ENCODE results near the gene FIS1. TPM values are rescaled to one million over a fixed set of nuclear protein-coding genes. Genes with fewer than 3 reads are reported as not detected.
"Not testable (repeated sequence)": the region's sequence is repeated elsewhere in the genome, so short reads cannot be mapped to it uniquely, and the experiment has no call there.

The FIS1 gene
- total RNA-seq, 4 donors from 2014 or later, result 235 to 371 (median 348) TPM

DNA sequence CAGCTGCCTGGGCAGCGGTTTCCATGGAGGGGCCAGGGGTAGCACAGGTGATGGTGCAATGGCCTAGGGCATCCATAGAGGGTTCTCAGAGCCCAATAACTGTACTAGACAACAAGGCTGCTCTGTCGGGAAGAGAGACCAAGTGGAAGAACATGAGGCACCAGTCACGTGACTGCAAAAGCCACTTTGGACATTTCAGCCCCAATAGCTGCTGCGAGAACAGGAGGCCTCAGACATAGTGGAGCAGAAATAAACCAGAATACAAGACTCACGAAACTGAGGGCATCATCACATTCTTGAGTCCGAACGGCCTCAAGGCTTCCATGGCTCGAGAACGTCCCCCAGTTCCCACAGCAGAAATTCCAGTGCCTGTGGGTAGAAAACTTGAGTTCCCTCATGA lies 32.3 kb upstream of the FIS1 start:
- H3K27ac ChIP-seq, result peak overlapping the region in 1 of 4 donors; percentile 18
- WGBS, 2 donors, result 64 to 66% methylated on average over 9 of the region's 9 CpGs
- DNase-seq (ENCODE audit: low spot score in 2 of 2), result no peak
- H3K4me3 ChIP-seq, result no peak overlapping the region
- peaks cover 0 to 5% of the 10 kb centered on the region in 2 donors for H3K27me3 ChIP-seq
- no peak for TF ChIP-seq POLR2A (IDR thresholded peaks at IDR 0.05)
- no peak for TF ChIP-seq EP300 (IDR thresholded peaks at IDR 0.05)
- TF ChIP-seq, protein P1, sequence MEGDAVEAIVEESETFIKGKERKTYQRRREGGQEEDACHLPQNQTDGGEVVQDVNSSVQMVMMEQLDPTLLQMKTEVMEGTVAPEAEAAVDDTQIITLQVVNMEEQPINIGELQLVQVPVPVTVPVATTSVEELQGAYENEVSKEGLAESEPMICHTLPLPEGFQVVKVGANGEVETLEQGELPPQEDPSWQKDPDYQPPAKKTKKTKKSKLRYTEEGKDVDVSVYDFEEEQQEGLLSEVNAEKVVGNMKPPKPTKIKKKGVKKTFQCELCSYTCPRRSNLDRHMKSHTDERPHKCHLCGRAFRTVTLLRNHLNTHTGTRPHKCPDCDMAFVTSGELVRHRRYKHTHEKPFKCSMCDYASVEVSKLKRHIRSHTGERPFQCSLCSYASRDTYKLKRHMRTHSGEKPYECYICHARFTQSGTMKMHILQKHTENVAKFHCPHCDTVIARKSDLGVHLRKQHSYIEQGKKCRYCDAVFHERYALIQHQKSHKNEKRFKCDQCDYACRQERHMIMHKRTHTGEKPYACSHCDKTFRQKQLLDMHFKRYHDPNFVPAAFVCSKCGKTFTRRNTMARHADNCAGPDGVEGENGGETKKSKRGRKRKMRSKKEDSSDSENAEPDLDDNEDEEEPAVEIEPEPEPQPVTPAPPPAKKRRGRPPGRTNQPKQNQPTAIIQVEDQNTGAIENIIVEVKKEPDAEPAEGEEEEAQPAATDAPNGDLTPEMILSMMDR (IDR thresholded peaks at IDR 0.05), result no peak
- no peaks in the 10 kb centered on the region for H3K9me3 ChIP-seq
- H3K4me1 ChIP-seq, result peaks cover 0 to 3% (median 0%) of the 10 kb centered on the region in 4 donors
- no peaks in the 10 kb centered on the region for H3K36me3 ChIP-seq

DNA sequence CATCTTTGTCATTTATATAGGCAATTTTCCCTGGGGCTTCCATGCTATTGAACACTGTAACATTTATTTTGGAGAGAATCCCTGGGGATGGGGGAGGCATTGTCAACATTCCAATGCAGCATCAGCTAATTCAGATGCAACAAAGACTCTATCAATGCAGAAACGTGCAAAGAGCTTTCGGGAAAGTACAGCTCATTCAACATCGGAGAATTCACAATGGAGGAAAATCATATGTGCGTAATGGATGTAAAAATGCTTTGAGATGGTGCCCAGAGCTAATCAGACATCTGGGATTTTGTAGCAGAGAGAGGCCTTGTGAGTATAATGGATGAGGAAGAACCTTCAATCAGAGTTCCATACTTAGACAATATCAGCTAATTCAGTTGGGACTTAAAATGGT lies 28.3 kb upstream of the FIS1 start:
- WGBS, 2 donors, result 27 to 33% methylated on average over 4 of the region's 4 CpGs
- H3K36me3 ChIP-seq, result no peaks in the 10 kb centered on the region
- H3K27me3 ChIP-seq, result peaks cover 0 to 5% of the 10 kb centered on the region in 2 donors
- TF ChIP-seq, protein P1 (IDR thresholded peaks at IDR 0.05), result no peak
- no peak for TF ChIP-seq EP300 (IDR thresholded peaks at IDR 0.05)
- no peak overlapping the region for H3K4me3 ChIP-seq
- no peaks in the 10 kb centered on the region for H3K9me3 ChIP-seq
- DNase-seq (ENCODE audit: low spot score in 2 of 2), result no peak
- H3K4me1 ChIP-seq, result peaks cover 0 to 3% (median 0%) of the 10 kb centered on the region in 4 donors
- H3K27ac ChIP-seq, result no peak overlapping the region

DNA sequence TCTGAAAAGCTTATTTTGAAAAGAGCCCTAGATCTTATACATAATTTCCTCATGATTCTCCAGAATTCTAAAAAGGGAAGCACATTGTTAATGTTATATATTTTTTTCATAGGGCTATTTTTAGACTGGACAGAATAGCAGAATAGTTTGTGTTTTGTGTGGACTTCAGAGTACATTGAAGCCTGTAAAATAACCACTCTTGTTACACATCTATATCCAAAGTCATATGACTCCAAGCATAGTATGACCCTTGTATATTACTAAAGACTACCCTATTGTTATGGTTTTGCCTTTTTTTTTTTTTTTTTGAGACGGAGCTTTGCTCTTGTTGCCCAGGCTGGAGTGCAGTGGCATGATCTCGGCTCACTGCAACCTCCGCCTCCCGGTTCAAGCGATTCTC lies 26.1 kb upstream of the FIS1 start:
- Histone ChIP-seq H3K4me3 (no peak overlapping the region), H3K9me3 (no peaks in the 10 kb centered on the region), H3K27me3 (peaks cover 0 to 5% of the 10 kb centered on the region in 2 donors), H3K27ac (peak overlapping the region in 2 of 4 donors; percentile 30 to 41), H3K4me1 (peaks cover 0 to 3% (median 0%) of the 10 kb centered on the region in 4 donors), H3K36me3 (no peaks in the 10 kb centered on the region)
- DNase-seq (ENCODE audit: low spot score in 2 of 2), result no peak
- WGBS, 2 donors, result 36 to 47% methylated on average over 5 of the region's 5 CpGs
- TF ChIP-seq, protein P1 (IDR thresholded peaks at IDR 0.05), result no peak
- TF ChIP-seq EP300 (IDR thresholded peaks at IDR 0.05) (no peak), POLR2A (IDR thresholded peaks at IDR 0.05) (no peak)

DNA sequence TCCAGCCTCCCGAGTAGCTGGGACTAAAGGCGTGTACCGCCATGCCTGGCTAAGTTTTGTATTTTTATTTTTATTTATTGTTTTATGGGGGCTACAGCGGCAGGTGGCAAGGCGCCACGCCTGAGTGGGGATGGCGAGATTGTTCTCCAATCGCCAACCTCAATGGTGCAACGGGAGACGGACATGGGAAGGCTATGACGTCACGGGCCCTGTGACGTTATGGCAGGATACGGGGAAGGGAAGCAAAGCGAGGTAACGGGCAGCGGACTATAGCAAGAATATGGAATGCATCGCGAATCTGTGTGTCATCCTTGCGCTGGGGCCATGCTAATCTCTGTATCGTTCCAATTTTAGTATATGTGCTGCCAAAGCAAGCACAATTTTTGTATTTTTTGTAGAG lies 24.8 kb upstream of the FIS1 start:
- 91 to 93% methylated on average over 21 of the region's 21 CpGs for WGBS, 2 donors
- Histone ChIP-seq H3K4me3 (no peak overlapping the region), H3K4me1 (peaks cover 0 to 3% (median 0%) of the 10 kb centered on the region in 4 donors), H3K9me3 (no peaks in the 10 kb centered on the region), H3K36me3 (no peaks in the 10 kb centered on the region), H3K27ac (no peak overlapping the region), H3K27me3 (peaks cover 0 to 5% of the 10 kb centered on the region in 2 donors)
- DNase-seq (ENCODE audit: low spot score in 2 of 2), result no peak
- TF ChIP-seq, protein P1 (IDR thresholded peaks at IDR 0.05), result no peak
- TF ChIP-seq POLR2A (IDR thresholded peaks at IDR 0.05) (no peak), EP300 (IDR thresholded peaks at IDR 0.05) (no peak)

DNA sequence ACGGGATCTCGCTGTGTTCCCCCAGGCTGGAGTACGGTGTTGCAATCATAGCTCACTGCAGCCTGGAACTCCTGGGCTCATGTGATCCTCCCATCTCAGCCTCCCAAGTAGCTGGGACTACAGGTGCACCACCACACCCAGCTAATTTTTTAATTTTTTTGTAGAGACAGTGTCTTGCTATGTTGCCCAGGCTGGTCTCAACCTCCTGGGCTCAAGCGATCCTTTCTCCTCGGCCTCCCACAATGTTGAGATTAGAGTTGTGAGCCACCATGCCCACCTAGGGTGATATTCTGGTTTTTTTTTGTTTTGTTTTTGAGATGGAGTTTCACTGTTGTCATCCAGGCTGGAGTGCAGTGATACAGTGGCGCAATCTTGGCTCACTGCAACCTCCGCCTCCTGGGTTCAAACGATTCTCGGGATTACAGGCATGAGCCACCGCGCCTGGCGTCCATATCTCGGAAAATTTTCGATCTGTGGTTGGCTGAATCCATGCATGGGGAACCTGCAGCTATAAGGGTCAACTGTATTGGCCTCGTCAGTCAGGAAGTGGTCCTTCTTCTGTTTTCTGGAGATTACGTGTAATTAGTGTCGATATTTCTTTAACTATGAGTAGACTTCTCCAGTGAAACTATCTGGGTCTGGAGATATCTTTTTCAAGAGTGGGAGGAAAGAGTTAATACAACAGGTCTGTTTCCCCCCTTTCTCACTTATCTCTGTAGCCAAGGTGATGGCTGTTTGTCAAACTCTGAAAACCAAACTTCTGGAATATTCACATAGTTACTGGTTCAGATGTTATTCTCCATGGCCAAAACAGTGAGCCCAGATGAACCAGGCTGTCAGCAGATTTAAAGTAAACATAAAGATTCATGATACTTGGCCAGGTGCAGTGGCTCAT lies 21.0 kb upstream of the FIS1 start:
- Histone ChIP-seq H3K36me3 (no peaks in the 10 kb centered on the region), H3K4me3 (no peak overlapping the region), H3K27me3 (peaks cover 0 to 9% of the 10 kb centered on the region in 2 donors), H3K27ac (no peak overlapping the region), H3K9me3 (no peaks in the 10 kb centered on the region), H3K4me1 (no peaks in the 10 kb centered on the region)
- no peak for DNase-seq (ENCODE audit: low spot score in 2 of 2)
- TF ChIP-seq EP300 (IDR thresholded peaks at IDR 0.05) (no peak), POLR2A (IDR thresholded peaks at IDR 0.05) (no peak)
- TF ChIP-seq, protein P1 (IDR thresholded peaks at IDR 0.05), result no peak
- WGBS, 2 donors, result 82 to 87% methylated on average over 17 of the region's 17 CpGs

DNA sequence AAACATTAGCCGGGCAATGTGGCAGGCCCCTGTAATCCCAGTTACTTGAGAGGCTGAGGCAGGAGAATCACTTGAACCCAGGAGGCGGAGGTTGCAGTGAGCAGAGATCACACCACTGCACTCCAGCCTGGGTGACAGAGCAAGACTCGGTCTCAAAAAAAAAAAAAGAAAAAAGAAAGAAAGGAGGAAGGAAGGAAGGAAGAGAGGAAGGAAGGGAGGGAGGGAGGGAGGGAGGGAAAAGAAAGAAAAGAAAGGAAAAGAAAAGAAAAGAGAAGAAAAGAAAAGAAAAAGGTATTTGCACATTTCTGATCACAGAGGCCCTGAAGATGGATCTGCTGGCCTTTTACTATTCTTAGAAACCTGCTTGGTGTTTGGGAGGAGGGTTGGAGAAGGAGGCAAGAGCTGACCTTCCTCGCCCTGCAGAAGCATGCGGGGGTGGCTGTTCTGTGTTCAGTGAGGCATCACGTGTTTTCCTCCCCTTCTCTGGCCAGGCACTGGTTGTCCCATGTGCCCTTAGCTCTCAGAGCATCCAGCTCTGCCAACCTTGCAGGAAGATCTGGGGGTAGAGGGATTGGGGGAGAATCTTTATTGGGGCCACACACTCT lies 19.3 kb upstream of the FIS1 start:
- H3K27ac ChIP-seq; H3K4me1 ChIP-seq; H3K4me3 ChIP-seq; DNase-seq (ENCODE audit: low spot score in 2 of 2); H3K36me3 ChIP-seq; H3K27me3 ChIP-seq; H3K9me3 ChIP-seq: not testable (repeated sequence)
- WGBS, 2 donors, result 41 to 59% methylated on average over 6 of the region's 6 CpGs

Measured in tibial nerve (tissue), 4 donors.